ENCODE results near the gene SMIM17.
A peak's percentile ranks its signal among the peaks of the same experiment; 100 is the strongest.

Gene SMIM17

GRCh38 chr19:56642711-56643459, at the start of gene SMIM17:
Gene SMIM17, plus strand, starts transcription at chr19:56643159. Its CDS starts 2,509 bp downstream, at chr19:56645668.
- DNase-seq: no peak

GRCh38 chr19:56594446-56594782, 48.5 kb upstream of the SMIM17 start:
- DNase-seq: no peak

GRCh38 chr19:56594783-56595547, 48.0 kb upstream of the SMIM17 start, which contains the start of gene ZNF71:
Gene ZNF71, plus strand, starts transcription at chr19:56595302. Its CDS starts 6,257 bp downstream, at chr19:56601559.
- DNase-seq: peak; percentile 95

GRCh38 chr19:56595548-56595899, 47.4 kb upstream of the SMIM17 start:
- no peak for DNase-seq

- DNase-seq: no peak
These were observed 46.3 kb upstream of the SMIM17 start for GRCh38 chr19:56596676-56597075.

GRCh38 chr19:56597696-56598095, 45.3 kb upstream of the SMIM17 start:
- no peak for DNase-seq

- DNase-seq: no peak
These were observed 41.6 kb upstream of the SMIM17 start for GRCh38 chr19:56601375-56601774.

- DNase-seq: no peak
These were observed 39.1 kb upstream of the SMIM17 start for GRCh38 chr19:56603829-56604228.

- DNase-seq: no peak
These were observed 34.5 kb upstream of the SMIM17 start for GRCh38 chr19:56608274-56608964.

GRCh38 chr19:56611288-56611687, 31.7 kb upstream of the SMIM17 start:
- DNase-seq: no peak

GRCh38 chr19:56612737-56613136, 30.2 kb upstream of the SMIM17 start:
- DNase-seq: no peak

- DNase-seq: no peak
These were observed 29.3 kb upstream of the SMIM17 start for GRCh38 chr19:56613639-56614038.

GRCh38 chr19:56617531-56617930, 25.4 kb upstream of the SMIM17 start:
- no peak for DNase-seq

GRCh38 chr19:56619121-56619520, 23.8 kb upstream of the SMIM17 start:
- no peak for DNase-seq

GRCh38 chr19:56622374-56622773, 20.6 kb upstream of the SMIM17 start:
- DNase-seq: no peak

- no peak for DNase-seq
These were observed 20.0 kb upstream of the SMIM17 start for GRCh38 chr19:56623006-56623405.

- no peak for DNase-seq
These were observed 17.3 kb upstream of the SMIM17 start for GRCh38 chr19:56625708-56626107.

GRCh38 chr19:56633021-56633420, 9.9 kb upstream of the SMIM17 start:
- DNase-seq: no peak

GRCh38 chr19:56637976-56638555, 4.9 kb upstream of the SMIM17 start:
- peak; percentile 90 for DNase-seq

- DNase-seq: no peak
These were observed 3.7 kb upstream of the SMIM17 start for GRCh38 chr19:56639217-56639616.

GRCh38 chr19:56643460-56643955, 549 bp downstream of the SMIM17 start:
- DNase-seq: no peak

- no peak for DNase-seq
These were observed 11.2 kb downstream of the SMIM17 start for GRCh38 chr19:56654151-56654550.

Measured in right hindlimb (tissue), 1 donor.